ENCODE results near the gene LIPA.

Gene LIPA

GRCh38 chr10:89242345-89242684 is 9.3 kb downstream of the LIPA start:
- H3K27ac ChIP-seq (ENCODE audit: insufficient read depth, low read length, poor library complexity, severe bottlenecking) = no peak overlapping the region
- peaks cover 19% of the 10 kb centered on the region for H3K36me3 ChIP-seq (ENCODE audit: control insufficient read depth, insufficient read depth, low read length)
- H3K4me3 ChIP-seq (ENCODE audit: insufficient read depth, low read depth, low read length, poor library complexity, severe bottlenecking) = no peak overlapping the region

GRCh38 chr10:89241486-89242344 is 9.9 kb downstream of the LIPA start:
- Histone ChIP-seq H3K4me1 (ENCODE audit: control insufficient read depth, insufficient read depth, low read length, poor library complexity, severe bottlenecking) (no peaks in the 10 kb centered on the region), H3K4me3 (ENCODE audit: insufficient read depth, low read depth, low read length, poor library complexity, severe bottlenecking) (no peak overlapping the region), H3K27me3 (replicated peaks; ENCODE audit: control insufficient read depth, insufficient read depth, low read length, poor library complexity, severe bottlenecking) (no peaks in the 10 kb centered on the region), H3K27ac (ENCODE audit: insufficient read depth, low read length, poor library complexity, severe bottlenecking) (no peak overlapping the region), H3K9me3 (ENCODE audit: control insufficient read depth, low read length) (no peaks in the 10 kb centered on the region), H3K36me3 (ENCODE audit: control insufficient read depth, insufficient read depth, low read length) (peaks cover 19% of the 10 kb centered on the region)
- DNase-seq = no peak

More at GRCh38 chr10:89242345-89242684, 9.3 kb downstream of the LIPA start:
- H3K9me3 ChIP-seq (ENCODE audit: control insufficient read depth, low read length) = no peaks in the 10 kb centered on the region
- DNase-seq = no peak
- no peaks in the 10 kb centered on the region for H3K27me3 ChIP-seq (replicated peaks; ENCODE audit: control insufficient read depth, insufficient read depth, low read length, poor library complexity, severe bottlenecking)
- H3K4me1 ChIP-seq (ENCODE audit: control insufficient read depth, insufficient read depth, low read length, poor library complexity, severe bottlenecking) = no peaks in the 10 kb centered on the region

- Histone ChIP-seq H3K4me1 (ENCODE audit: control insufficient read depth, insufficient read depth, low read length, poor library complexity, severe bottlenecking) (no peaks in the 10 kb centered on the region), H3K4me3 (ENCODE audit: insufficient read depth, low read depth, low read length, poor library complexity, severe bottlenecking) (no peak overlapping the region), H3K27ac (ENCODE audit: insufficient read depth, low read length, poor library complexity, severe bottlenecking) (no peak overlapping the region), H3K9me3 (ENCODE audit: control insufficient read depth, low read length) (no peaks in the 10 kb centered on the region), H3K27me3 (replicated peaks; ENCODE audit: control insufficient read depth, insufficient read depth, low read length, poor library complexity, severe bottlenecking) (no peaks in the 10 kb centered on the region), H3K36me3 (ENCODE audit: control insufficient read depth, insufficient read depth, low read length) (peaks cover 19% of the 10 kb centered on the region)
- no peak for DNase-seq
Observed at GRCh38 chr10:89241026-89241425, 10.5 kb downstream of the LIPA start.

- peaks cover 13% of the 10 kb centered on the region for H3K36me3 ChIP-seq (ENCODE audit: control insufficient read depth, insufficient read depth, low read length)
- no peaks in the 10 kb centered on the region for H3K9me3 ChIP-seq (ENCODE audit: control insufficient read depth, low read length)
- no peak for DNase-seq
- H3K27ac ChIP-seq (ENCODE audit: insufficient read depth, low read length, poor library complexity, severe bottlenecking) = no peak overlapping the region
- no peaks in the 10 kb centered on the region for H3K4me1 ChIP-seq (ENCODE audit: control insufficient read depth, insufficient read depth, low read length, poor library complexity, severe bottlenecking)
- no peaks in the 10 kb centered on the region for H3K27me3 ChIP-seq (replicated peaks; ENCODE audit: control insufficient read depth, insufficient read depth, low read length, poor library complexity, severe bottlenecking)
- no peak overlapping the region for H3K4me3 ChIP-seq (ENCODE audit: insufficient read depth, low read depth, low read length, poor library complexity, severe bottlenecking)
Observed at GRCh38 chr10:89240519-89240918, 11.1 kb downstream of the LIPA start.

- Histone ChIP-seq H3K27me3 (replicated peaks; ENCODE audit: control insufficient read depth, insufficient read depth, low read length, poor library complexity, severe bottlenecking) (no peaks in the 10 kb centered on the region), H3K9me3 (ENCODE audit: control insufficient read depth, low read length) (no peaks in the 10 kb centered on the region), H3K4me1 (ENCODE audit: control insufficient read depth, insufficient read depth, low read length, poor library complexity, severe bottlenecking) (no peaks in the 10 kb centered on the region), H3K36me3 (ENCODE audit: control insufficient read depth, insufficient read depth, low read length) (peaks cover 11% of the 10 kb centered on the region), H3K27ac (ENCODE audit: insufficient read depth, low read length, poor library complexity, severe bottlenecking) (no peak overlapping the region), H3K4me3 (ENCODE audit: insufficient read depth, low read depth, low read length, poor library complexity, severe bottlenecking) (no peak overlapping the region)
- DNase-seq = no peak
Observed at GRCh38 chr10:89238956-89239644, 12.5 kb downstream of the LIPA start.

- Histone ChIP-seq H3K27me3 (replicated peaks; ENCODE audit: control insufficient read depth, insufficient read depth, low read length, poor library complexity, severe bottlenecking) (no peaks in the 10 kb centered on the region), H3K36me3 (ENCODE audit: control insufficient read depth, insufficient read depth, low read length) (peaks cover 11% of the 10 kb centered on the region), H3K4me1 (ENCODE audit: control insufficient read depth, insufficient read depth, low read length, poor library complexity, severe bottlenecking) (no peaks in the 10 kb centered on the region), H3K4me3 (ENCODE audit: insufficient read depth, low read depth, low read length, poor library complexity, severe bottlenecking) (no peak overlapping the region), H3K27ac (ENCODE audit: insufficient read depth, low read length, poor library complexity, severe bottlenecking) (no peak overlapping the region), H3K9me3 (ENCODE audit: control insufficient read depth, low read length) (no peaks in the 10 kb centered on the region)
- DNase-seq = no peak
Observed at GRCh38 chr10:89237849-89238248, 13.7 kb downstream of the LIPA start.

- Histone ChIP-seq H3K36me3 (ENCODE audit: control insufficient read depth, insufficient read depth, low read length) (peaks cover 11% of the 10 kb centered on the region), H3K4me1 (ENCODE audit: control insufficient read depth, insufficient read depth, low read length, poor library complexity, severe bottlenecking) (no peaks in the 10 kb centered on the region)
Observed at GRCh38 chr10:89236226-89236797, 15.3 kb downstream of the LIPA start.

GRCh38 chr10:89235073-89235798 is 16.3 kb downstream of the LIPA start:
- H3K4me3 ChIP-seq (ENCODE audit: insufficient read depth, low read depth, low read length, poor library complexity, severe bottlenecking) = no peak overlapping the region
- no peaks in the 10 kb centered on the region for H3K9me3 ChIP-seq (ENCODE audit: control insufficient read depth, low read length)
- DNase-seq = no peak
- H3K36me3 ChIP-seq (ENCODE audit: control insufficient read depth, insufficient read depth, low read length) = peaks cover 4% of the 10 kb centered on the region
- no peaks in the 10 kb centered on the region for H3K4me1 ChIP-seq (ENCODE audit: control insufficient read depth, insufficient read depth, low read length, poor library complexity, severe bottlenecking)
- no peaks in the 10 kb centered on the region for H3K27me3 ChIP-seq (replicated peaks; ENCODE audit: control insufficient read depth, insufficient read depth, low read length, poor library complexity, severe bottlenecking)
- H3K27ac ChIP-seq (ENCODE audit: insufficient read depth, low read length, poor library complexity, severe bottlenecking) = no peak overlapping the region

More at GRCh38 chr10:89236226-89236797, 15.3 kb downstream of the LIPA start:
- Histone ChIP-seq H3K27ac (ENCODE audit: insufficient read depth, low read length, poor library complexity, severe bottlenecking) (no peak overlapping the region), H3K4me3 (ENCODE audit: insufficient read depth, low read depth, low read length, poor library complexity, severe bottlenecking) (no peak overlapping the region), H3K9me3 (ENCODE audit: control insufficient read depth, low read length) (no peaks in the 10 kb centered on the region), H3K27me3 (replicated peaks; ENCODE audit: control insufficient read depth, insufficient read depth, low read length, poor library complexity, severe bottlenecking) (no peaks in the 10 kb centered on the region)
- DNase-seq = no peak

- H3K9me3 ChIP-seq (ENCODE audit: control insufficient read depth, low read length) = no peaks in the 10 kb centered on the region
- H3K36me3 ChIP-seq (ENCODE audit: control insufficient read depth, insufficient read depth, low read length) = no peaks in the 10 kb centered on the region
Observed at GRCh38 chr10:89233033-89233432, 18.5 kb downstream of the LIPA start.

More at GRCh38 chr10:89233033-89233432, 18.5 kb downstream of the LIPA start:
- no peak for DNase-seq
- Histone ChIP-seq H3K27me3 (replicated peaks; ENCODE audit: control insufficient read depth, insufficient read depth, low read length, poor library complexity, severe bottlenecking) (no peaks in the 10 kb centered on the region), H3K4me3 (ENCODE audit: insufficient read depth, low read depth, low read length, poor library complexity, severe bottlenecking) (no peak overlapping the region), H3K27ac (ENCODE audit: insufficient read depth, low read length, poor library complexity, severe bottlenecking) (no peak overlapping the region), H3K4me1 (ENCODE audit: control insufficient read depth, insufficient read depth, low read length, poor library complexity, severe bottlenecking) (no peaks in the 10 kb centered on the region)
